ACC112 (cell line): ENCODE measurements around the gene EIF6.
"Not testable (repeated sequence)": the region's sequence is repeated elsewhere in the genome, so short reads cannot be mapped to it uniquely, and the experiment has no call there.

Source experiments
- H2AFZ ChIP-seq: fragments of 200-600 bp; sonication (generic); one replicate; pipeline ENCODE4 v1.6.0; 2017; ENCODE audit warnings: antibody characterized with exemption, low read length; ENCODE audit not compliant: unreplicated experiment
- H3K27ac ChIP-seq: fragments of 200-600 bp; sonication (generic); 2 replicates; pipeline ENCODE4 v1.5.1; 2014; ENCODE audit warnings: low read depth, mild to moderate bottlenecking, antibody characterized with exemption, low read length, moderate library complexity
- H3K27me3 ChIP-seq: fragments of 200-600 bp; sonication (generic); 2 replicates; pipeline ENCODE4 v1.6.1; 2014; ENCODE audit warnings: mild to moderate bottlenecking, antibody characterized with exemption, low read length, moderate library complexity, mixed read lengths; ENCODE audit not compliant: insufficient read depth
- H3K36me3 ChIP-seq: fragments of 200-600 bp; sonication (generic); 2 replicates; pipeline ENCODE4 v1.6.1; 2016; ENCODE audit warnings: mild to moderate bottlenecking, antibody characterized with exemption, low read length, moderate library complexity, mixed read lengths; ENCODE audit not compliant: insufficient read depth
- H3K4me1 ChIP-seq: fragments of 200-600 bp; sonication (generic); one replicate; pipeline ENCODE4 v1.6.1; 2016; ENCODE audit warnings: low read length, mixed read lengths; ENCODE audit not compliant: insufficient read depth, unreplicated experiment, control insufficient read depth
- H3K4me3 ChIP-seq: fragments of 200-600 bp; sonication (generic); 2 replicates; pipeline ENCODE4 v1.5.1; 2014; ENCODE audit warnings: mild to moderate bottlenecking, low read depth, low read length
- H3K79me2 ChIP-seq: fragments of 200-600 bp; sonication (generic); one replicate; pipeline ENCODE4 v1.6.0; 2016; ENCODE audit warnings: low read length; ENCODE audit not compliant: control insufficient read depth, unreplicated experiment, insufficient read depth

Gene EIF6

GRCh38 chr20:35325401-35325800 is 40.8 kb upstream of the EIF6 start:
- H3K79me2 ChIP-seq, result no peaks in the 10 kb centered on the region
- peaks cover 46% of the 10 kb centered on the region for H3K4me1 ChIP-seq
- H3K27ac ChIP-seq, result no peak overlapping the region
- no peaks in the 10 kb centered on the region for H3K36me3 ChIP-seq
- H2AFZ ChIP-seq, result no peak overlapping the region
- no peaks in the 10 kb centered on the region for H3K27me3 ChIP-seq
- no peak overlapping the region for H3K4me3 ChIP-seq

- H3K4me3 ChIP-seq, result peak overlapping the region; percentile 48
- no peaks in the 10 kb centered on the region for H3K27me3 ChIP-seq
- H3K36me3 ChIP-seq, result no peaks in the 10 kb centered on the region
- H3K79me2 ChIP-seq, result no peaks in the 10 kb centered on the region
- peaks cover 48% of the 10 kb centered on the region for H3K4me1 ChIP-seq
- H2AFZ ChIP-seq, result no peak overlapping the region
- H3K27ac ChIP-seq, result peak overlapping the region; percentile 92
Measured at GRCh38 chr20:35320396-35321126, 36.0 kb upstream of the EIF6 start.

- Histone ChIP-seq H3K27me3 (no peaks in the 10 kb centered on the region), H3K4me3 (peak overlapping the region; percentile 48), H3K27ac (peak overlapping the region; percentile 92), H3K36me3 (no peaks in the 10 kb centered on the region), H3K4me1 (peaks cover 54% of the 10 kb centered on the region), H2AFZ (no peak overlapping the region), H3K79me2 (no peaks in the 10 kb centered on the region)
Measured at GRCh38 chr20:35319871-35320197, 35.3 kb upstream of the EIF6 start.

- no peaks in the 10 kb centered on the region for H3K27me3 ChIP-seq
- H3K4me3 ChIP-seq, result peak overlapping the region; percentile 48; the same call in 1 of the 2 replicates
- no peaks in the 10 kb centered on the region for H3K79me2 ChIP-seq
- H2AFZ ChIP-seq, result no peak overlapping the region
- peaks cover 59% of the 10 kb centered on the region for H3K4me1 ChIP-seq
- H3K27ac ChIP-seq, result peak overlapping the region; percentile 92
- no peaks in the 10 kb centered on the region for H3K36me3 ChIP-seq
Measured at GRCh38 chr20:35319192-35319870, 34.8 kb upstream of the EIF6 start.

- Histone ChIP-seq H3K36me3 (no peaks in the 10 kb centered on the region), H3K27ac (peak overlapping the region; percentile 92), H3K4me1 (peaks cover 61% of the 10 kb centered on the region), H3K79me2 (no peaks in the 10 kb centered on the region), H3K27me3 (no peaks in the 10 kb centered on the region), H3K4me3 (no peak overlapping the region; the same call in 1 of the 2 replicates), H2AFZ (no peak overlapping the region)
Measured at GRCh38 chr20:35318502-35319157, 34.1 kb upstream of the EIF6 start.

GRCh38 chr20:35317416-35318210 is 33.0 kb upstream of the EIF6 start:
- H3K27me3 ChIP-seq, result no peaks in the 10 kb centered on the region
- H2AFZ ChIP-seq, result no peak overlapping the region
- no peaks in the 10 kb centered on the region for H3K79me2 ChIP-seq
- no peaks in the 10 kb centered on the region for H3K36me3 ChIP-seq
- no peak overlapping the region; the same call in 1 of the 2 replicates for H3K4me3 ChIP-seq
- peaks cover 68% of the 10 kb centered on the region for H3K4me1 ChIP-seq
- H3K27ac ChIP-seq, result peak overlapping the region; percentile 92

GRCh38 chr20:35316086-35316485 is 31.5 kb upstream of the EIF6 start:
- Histone ChIP-seq H2AFZ (no peak overlapping the region), H3K36me3 (no peaks in the 10 kb centered on the region), H3K4me3 (no peak overlapping the region), H3K27ac (peak overlapping the region; percentile 71), H3K27me3 (no peaks in the 10 kb centered on the region), H3K4me1 (peaks cover 83% of the 10 kb centered on the region), H3K79me2 (no peaks in the 10 kb centered on the region)

- Histone ChIP-seq H3K27ac (peak overlapping the region; percentile 71), H3K4me1 (peaks cover 81% of the 10 kb centered on the region)
- not testable (repeated sequence) for H3K4me3 ChIP-seq, H2AFZ ChIP-seq, H3K36me3 ChIP-seq, H3K79me2 ChIP-seq, H3K27me3 ChIP-seq
Measured at GRCh38 chr20:35315632-35316020, 31.1 kb upstream of the EIF6 start.

- Histone ChIP-seq H3K27ac (peak overlapping the region; percentile 71), H2AFZ (no peak overlapping the region), H3K4me1 (peaks cover 77% of the 10 kb centered on the region), H3K79me2 (no peaks in the 10 kb centered on the region), H3K27me3 (no peaks in the 10 kb centered on the region), H3K36me3 (no peaks in the 10 kb centered on the region), H3K4me3 (no peak overlapping the region)
Measured at GRCh38 chr20:35314816-35315631, 30.5 kb upstream of the EIF6 start.

GRCh38 chr20:35312318-35312717 is 27.7 kb upstream of the EIF6 start:
- H3K27me3 ChIP-seq, result no peaks in the 10 kb centered on the region
- H3K4me3 ChIP-seq, result no peak overlapping the region
- no peaks in the 10 kb centered on the region for H3K79me2 ChIP-seq
- H3K4me1 ChIP-seq, result peaks cover 77% of the 10 kb centered on the region
- no peak overlapping the region for H2AFZ ChIP-seq
- peak overlapping the region; percentile 94 for H3K27ac ChIP-seq
- H3K36me3 ChIP-seq, result no peaks in the 10 kb centered on the region
